HG02588 (cell line): ENCODE measurements around the gene C19orf53.
"Not testable (repeated sequence)": the region's sequence is repeated elsewhere in the genome, so short reads cannot be mapped to it uniquely, and the experiment has no call there.

Experiments
- ATAC-seq: cut with Tn5 transposase; IDR thresholded peaks from one replicate; pipeline ENCODE4 v1.9.1; 2021; ENCODE audit warnings: mild to moderate bottlenecking, moderate library complexity; ENCODE audit not compliant: unreplicated experiment

Gene C19orf53

DNA sequence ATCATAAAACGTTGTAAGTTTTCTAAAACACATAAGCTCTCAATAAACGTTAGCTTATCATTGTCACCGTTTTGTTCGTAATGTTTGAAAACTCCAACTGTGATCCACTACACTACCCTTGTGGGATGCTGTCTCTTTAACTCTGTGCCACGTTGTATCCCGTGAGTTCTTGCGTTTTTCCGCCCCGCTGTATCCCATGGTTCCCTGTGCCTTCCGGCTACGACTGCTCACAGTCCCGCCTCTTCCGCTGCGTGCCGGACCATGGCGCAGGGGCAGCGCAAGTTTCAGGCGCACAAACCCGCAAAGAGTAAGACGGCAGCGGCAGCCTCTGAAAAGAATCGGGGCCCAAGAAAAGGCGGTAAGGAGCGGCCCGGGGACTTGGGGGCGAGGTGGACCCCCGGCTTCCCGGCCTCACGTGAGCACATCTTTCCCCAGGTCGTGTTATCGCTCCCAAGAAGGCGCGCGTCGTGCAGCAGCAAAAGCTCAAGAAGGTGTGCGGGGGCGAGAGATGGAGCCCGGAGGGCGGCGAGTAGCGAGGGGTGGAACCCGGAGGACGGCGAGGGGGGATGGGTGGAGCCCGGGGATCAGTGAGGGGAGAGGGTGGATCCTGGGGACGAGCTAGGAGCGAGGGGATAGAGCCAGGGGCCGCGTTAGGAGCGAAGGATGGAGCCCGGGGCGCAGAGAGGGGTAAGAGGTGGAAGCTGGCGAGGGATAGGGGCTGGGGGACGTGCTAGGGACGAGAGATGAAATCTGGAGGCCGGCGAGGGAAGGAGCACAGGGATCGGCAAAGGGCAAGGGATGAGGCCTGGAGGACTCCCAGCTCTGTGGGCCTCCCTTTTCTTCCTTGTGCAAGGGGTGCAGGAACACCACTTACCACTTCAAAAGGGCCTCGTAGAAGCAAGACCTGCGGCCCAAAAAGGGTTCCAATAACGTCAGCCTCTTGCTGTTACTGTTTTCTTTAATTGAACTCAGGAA lies at the start of gene C19orf53:
TSS of gene C19orf53 (plus strand) at position 240 of the 975 bp plus-strand sequence. CDS start at position 262, 22 bp downstream.
- peak; percentile 81 for ATAC-seq

GRCh38 chr19:13726323-13726722 lies 47.9 kb upstream of the C19orf53 start:
- ATAC-seq: no peak

DNA sequence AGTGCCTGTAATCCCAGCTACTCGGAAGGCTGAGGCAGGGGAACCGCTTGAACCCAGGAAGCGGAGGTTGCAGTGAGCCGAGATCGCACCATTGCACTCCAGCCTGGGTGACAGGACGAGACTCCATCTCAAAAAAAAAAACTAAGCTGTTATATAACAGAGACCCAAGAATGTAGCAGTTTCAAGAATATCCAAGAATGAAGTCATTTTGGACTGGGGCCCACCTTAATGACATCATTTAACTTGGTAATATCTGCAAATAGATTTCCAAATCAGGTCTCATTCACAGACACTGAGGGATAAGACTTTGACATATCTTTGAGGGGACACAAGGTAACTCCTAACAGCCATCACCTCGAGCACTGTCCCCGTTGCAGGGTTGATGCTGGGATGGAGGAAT lies 46.5 kb upstream of the C19orf53 start:
- ATAC-seq: no peak

DNA sequence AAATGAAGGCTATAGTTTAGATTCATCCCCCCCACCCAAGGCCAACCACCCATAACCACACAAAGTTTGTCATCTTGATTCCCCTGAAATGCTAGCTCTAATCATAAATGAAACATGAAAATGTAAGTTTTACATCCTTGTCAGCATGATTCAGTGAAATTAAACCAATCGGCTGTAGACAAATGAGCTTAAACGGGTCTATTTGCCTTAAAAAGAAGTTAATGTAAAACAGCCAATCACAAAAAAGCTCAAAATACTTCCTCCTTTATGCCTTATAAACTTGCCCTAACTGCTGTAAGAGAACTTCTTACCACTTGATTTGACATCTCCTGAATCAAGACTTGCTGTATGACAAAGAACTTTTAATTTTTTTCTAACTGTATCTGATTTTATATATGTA lies 44.4 kb upstream of the C19orf53 start:
- no peak for ATAC-seq

DNA sequence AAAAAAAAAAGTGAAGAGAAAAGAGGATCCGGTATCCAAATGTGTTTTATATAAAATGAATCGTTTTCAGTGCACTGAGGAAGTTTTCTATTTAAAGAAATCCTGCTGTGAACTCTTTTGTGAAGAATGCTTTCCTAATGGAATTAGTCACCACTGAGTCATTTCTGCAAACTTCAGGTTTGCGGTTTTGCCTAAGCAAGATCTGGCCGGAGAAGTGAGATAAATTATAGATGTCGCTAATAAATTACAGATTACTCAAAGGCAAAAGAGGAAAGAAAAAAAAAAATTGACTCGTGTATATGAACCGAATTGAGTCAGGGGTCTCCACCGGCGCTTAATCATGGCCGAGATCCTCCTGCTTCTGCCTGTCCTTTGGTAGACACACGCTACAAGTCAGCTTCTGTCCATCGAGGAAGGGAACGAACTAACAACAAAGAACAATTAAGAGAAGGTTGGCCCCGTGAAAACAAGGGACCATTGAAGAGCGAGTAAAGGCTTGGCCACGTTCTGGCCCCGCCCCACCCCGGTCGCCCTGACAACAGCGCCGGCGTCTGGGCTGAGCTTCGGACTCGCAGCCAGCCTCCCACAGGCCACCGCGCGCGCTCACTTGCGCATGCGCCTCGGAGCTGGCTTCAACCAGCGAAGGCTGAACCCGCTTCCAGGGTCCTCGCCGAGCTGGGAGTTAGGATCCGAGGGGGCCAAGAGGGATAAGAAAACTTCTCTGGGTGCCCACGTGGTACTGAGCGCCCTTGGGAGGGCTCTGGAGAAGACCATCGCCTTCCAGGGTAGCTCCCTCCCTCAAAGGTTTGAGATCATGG lies 42.9 kb upstream of the C19orf53 start:
- ATAC-seq: peak; percentile 86

- ATAC-seq: no peak
Observed at GRCh38 chr19:13732337-13732736, 41.9 kb upstream of the C19orf53 start.

DNA sequence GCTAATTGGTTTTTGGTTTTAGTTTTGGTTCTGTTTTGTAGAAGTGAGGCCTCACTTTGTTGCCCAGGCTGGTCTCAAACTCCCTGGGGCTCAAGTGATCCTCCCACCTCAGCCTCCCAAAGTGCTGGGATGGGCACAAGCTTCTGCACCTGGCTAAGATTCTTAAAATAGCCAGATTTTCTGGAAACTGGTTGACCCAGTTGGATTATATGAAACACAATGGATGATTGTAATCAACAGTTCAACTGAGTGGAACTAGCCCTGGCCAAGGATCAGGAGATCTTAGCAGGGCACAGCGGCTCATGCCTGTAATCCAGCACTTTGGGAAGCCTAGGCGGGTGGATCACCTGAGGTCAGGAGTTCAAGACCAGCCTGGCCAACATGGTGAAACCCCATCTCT lies 39.5 kb upstream of the C19orf53 start:
- ATAC-seq: no peak

- ATAC-seq: no peak
Observed at GRCh38 chr19:13738073-13738472, 36.2 kb upstream of the C19orf53 start.

- no peak for ATAC-seq
Observed at GRCh38 chr19:13741893-13742292, 32.4 kb upstream of the C19orf53 start.

DNA sequence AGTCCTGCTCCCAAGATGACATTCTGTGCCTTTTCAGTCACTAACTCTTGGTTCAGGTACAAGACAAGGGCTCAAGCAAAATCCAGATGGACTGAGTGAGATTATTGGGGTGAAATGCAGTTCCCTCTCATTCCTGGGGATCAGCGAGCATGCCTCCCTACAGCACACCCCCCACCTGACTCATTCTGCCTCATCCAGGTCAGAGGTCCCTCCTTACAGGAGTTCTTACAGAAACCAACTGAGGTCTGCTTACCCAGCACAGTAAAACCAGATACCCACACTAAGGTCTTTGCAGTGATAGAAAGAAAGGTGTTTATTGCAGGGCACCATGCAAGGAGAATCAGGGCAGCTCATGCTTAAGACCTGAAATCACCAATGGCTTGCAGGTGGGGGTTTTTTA lies 31.5 kb upstream of the C19orf53 start:
- no peak for ATAC-seq

GRCh38 chr19:13744174-13744573 lies 30.1 kb upstream of the C19orf53 start:
- no peak for ATAC-seq

- no peak for ATAC-seq
Observed at GRCh38 chr19:13747098-13747453, 27.2 kb upstream of the C19orf53 start.

DNA sequence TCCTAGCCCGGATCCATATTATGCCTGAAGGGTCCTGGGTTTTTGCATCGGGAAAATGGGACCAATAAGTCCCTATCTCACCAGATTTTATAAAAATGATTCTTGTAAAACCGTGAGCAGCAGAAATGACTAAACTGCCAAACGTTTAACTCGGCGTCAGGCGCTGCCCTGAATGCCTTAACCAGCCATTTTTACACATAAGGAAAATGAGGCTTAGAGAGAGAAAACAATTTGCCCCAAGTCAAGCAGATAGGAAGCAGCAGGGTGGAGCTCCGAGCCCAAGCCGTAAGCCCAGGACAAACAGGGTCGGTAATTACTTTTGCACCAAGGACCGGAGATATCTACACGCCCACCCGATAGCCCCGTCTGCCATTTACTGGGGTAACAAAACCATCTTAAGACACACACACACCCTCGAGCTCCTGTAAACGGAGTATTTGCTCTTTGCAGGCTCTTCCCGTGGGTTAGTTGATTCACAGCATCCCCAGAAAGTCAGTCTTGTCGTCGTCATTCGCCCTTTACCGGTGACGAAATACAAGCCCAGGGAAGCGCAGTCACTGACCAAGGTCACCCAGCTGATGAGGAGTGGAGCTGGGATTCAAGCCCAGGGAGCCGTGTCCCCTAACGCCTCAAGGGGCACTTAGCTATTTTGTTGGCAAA lies 26.0 kb upstream of the C19orf53 start:
- ATAC-seq: no peak

DNA sequence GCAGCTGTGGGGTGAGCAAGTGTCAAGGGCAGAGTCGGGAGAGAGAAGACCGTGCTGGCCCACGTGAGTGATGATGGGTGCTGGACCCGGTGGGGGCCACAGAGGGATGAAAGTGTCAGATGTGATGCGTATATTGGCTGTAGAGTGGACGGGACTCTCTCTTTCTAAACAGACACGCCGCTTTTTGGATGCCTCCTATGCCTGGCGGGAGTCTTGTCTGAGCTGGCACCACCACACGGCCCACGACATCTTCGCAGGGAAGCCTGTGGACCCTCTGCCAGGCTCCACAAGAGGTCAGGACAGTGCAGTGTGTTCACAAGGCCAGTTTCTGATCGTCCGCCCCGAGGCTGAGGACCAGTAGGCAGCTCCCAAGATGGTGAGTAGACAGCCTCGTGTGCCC lies 22.8 kb upstream of the C19orf53 start:
- no peak for ATAC-seq

DNA sequence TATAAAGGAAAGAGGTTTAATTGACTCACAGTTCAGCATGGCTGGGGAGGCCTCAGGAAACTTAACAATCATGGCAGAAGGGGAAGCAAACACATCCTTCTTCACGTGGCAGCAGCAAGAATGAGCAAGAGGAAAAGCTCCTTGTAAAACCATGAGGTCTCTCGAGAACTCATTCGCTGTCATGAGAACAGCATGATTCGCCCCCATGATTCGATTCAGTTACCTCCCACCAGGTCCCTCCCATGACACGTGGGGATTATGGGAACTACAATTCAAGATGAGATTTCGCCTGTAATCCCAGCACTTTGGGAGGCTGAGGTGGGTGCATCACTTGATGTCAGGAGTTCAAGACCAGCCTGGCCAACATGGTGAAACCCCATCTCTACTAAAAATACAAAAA lies 20.6 kb upstream of the C19orf53 start:
- not testable (repeated sequence) for ATAC-seq

DNA sequence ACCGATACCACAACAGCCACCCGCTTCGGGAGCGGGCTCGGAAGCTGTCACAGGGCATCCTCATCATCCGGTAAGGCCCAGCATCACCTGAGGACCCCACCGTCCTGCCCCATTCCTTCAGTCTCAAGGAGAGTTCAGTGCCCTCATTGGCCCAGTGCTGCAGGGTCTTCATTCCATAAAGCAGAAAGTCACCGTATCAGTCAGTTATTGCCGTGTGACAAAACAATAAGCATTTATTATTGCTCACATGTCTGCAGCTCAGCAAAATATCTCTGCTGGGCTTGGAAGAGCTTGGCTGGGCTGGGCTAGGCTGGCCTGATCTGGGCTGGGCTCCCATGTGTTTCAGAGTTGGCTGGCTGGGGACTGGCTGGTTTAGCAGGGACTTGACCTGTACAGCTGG lies 18.0 kb upstream of the C19orf53 start:
- no peak for ATAC-seq

DNA sequence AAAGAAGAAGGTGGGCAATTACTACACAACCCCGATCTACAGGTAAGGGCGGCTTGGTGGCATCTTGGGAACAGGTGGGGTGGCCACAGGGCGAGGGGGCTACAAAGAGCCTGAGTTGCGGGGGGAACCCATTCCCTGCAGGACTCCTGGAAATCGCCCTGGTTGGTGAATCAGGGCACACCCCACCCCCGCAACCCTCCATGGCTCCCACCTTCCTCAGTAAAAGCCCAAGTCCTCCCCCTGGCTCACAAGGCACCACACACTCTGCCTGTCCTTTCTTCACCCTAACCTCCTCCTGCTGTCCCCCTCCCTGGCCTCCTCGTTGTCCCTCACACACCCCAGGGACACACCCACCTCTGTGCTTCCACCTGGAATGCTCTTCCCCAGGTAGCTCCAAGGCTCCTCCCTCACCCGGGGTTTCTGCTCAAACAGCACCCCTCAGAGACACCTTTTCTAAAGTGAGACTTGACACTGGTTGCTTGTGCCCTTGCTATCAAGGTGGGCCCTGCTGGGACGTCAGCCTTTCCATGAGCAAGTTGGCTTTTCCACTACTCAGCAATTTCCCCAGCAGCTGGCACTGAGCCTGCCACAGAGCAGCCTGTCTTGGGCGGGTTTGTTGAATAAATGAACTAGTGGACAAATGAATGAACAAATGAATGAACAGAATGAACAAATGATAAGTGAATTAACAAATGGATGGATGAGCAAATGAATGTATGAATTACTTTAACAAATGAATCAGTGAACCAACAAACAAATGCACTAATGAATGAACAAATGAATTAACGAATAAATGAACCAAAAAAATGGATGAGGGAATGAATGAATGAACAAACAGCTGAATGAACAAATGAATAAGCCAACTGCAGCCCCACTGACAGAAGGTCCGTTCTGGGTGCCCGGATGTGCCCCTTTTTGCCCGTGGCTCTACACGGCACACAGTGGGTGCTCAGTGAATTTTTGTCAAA lies 16.2 kb upstream of the C19orf53 start:
- ATAC-seq: no peak

DNA sequence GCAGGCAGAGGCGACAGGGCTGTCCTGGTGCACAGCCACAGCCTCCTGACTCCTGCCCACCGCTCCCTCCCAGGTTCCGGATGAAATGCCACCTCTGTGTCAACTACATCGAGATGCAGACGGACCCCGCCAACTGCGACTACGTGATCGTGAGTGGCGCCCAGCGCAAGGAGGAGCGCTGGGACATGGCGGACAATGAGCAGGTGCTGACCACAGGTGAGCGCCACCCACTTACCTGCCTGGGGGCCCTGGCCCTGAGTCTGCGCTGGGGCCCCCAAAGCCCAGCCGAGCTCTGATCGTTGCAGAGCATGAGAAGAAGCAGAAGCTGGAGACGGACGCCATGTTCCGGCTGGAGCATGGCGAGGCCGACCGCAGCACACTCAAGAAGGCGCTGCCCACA lies 15.5 kb upstream of the C19orf53 start:
- no peak for ATAC-seq

- no peak for ATAC-seq
Observed at GRCh38 chr19:13761423-13761822, 12.8 kb upstream of the C19orf53 start.

- no peak for ATAC-seq
Observed at GRCh38 chr19:13762635-13763235, 11.5 kb upstream of the C19orf53 start.
